Neuronal stem cell (in vitro differentiated cells): ENCODE data around the gene KCTD21.

Source experiments
- DNase-seq: peaks from one replicate; pipeline ENCODE4 v3.0.0-alpha.2; 2013; ENCODE audit warnings: low spot score
- H2AFZ ChIP-seq: one replicate; pipeline ENCODE4 v1.6.1; 2013; ENCODE audit warnings: mild to moderate bottlenecking, low read length, inconsistent platforms
- H2AK5ac ChIP-seq: 2 replicates; pipeline ENCODE4 v1.6.1; 2013; ENCODE audit warnings: low read depth, mild to moderate bottlenecking, inconsistent platforms, low read length, moderate library complexity, mixed read lengths
- H2BK120ac ChIP-seq: 2 replicates; pipeline ENCODE4 v1.6.1; 2013; ENCODE audit warnings: low read depth, mild to moderate bottlenecking, inconsistent platforms, low read length, moderate library complexity, mixed read lengths
- H2BK12ac ChIP-seq: one replicate; pipeline ENCODE4 v1.6.1; 2013; ENCODE audit warnings: low read length, inconsistent platforms
- H2BK15ac ChIP-seq: 2 replicates; pipeline ENCODE4 v1.6.1; 2013; ENCODE audit warnings: mild to moderate bottlenecking, low read length, inconsistent platforms, mixed read lengths
- H2BK5ac ChIP-seq: one replicate; pipeline ENCODE4 v1.6.1; 2013; ENCODE audit warnings: inconsistent platforms, mild to moderate bottlenecking, low read length, moderate library complexity
- H3K14ac ChIP-seq: one replicate; pipeline ENCODE4 v1.6.1; 2013; ENCODE audit warnings: low read length, inconsistent platforms
- H3K18ac ChIP-seq: 2 replicates; pipeline ENCODE4 v1.6.1; 2013; ENCODE audit warnings: low read length, inconsistent platforms
- H3K23ac ChIP-seq: 2 replicates; pipeline ENCODE4 v1.6.1; 2013; ENCODE audit warnings: low read depth, mild to moderate bottlenecking, mixed read lengths, low read length, inconsistent platforms; ENCODE audit not compliant: poor library complexity
- H3K27ac ChIP-seq: replicated peaks from 3 replicates; pipeline ENCODE4 v1.5.1; 2013; ENCODE audit warnings: low read length, inconsistent platforms
- H3K27me3 ChIP-seq, 3 experiments: 2 replicates each; pipeline ENCODE4 v1.6.1; 2013; ENCODE audit warnings: low read length in 3 of 3, mild to moderate bottlenecking in 2 of 3, inconsistent platforms in 1 of 3, low read depth in 1 of 3, mixed read lengths in 1 of 3, moderate library complexity in 1 of 3; ENCODE audit not compliant: control insufficient read depth in 3 of 3, insufficient read depth in 3 of 3
- H3K36me3 ChIP-seq, 2 donors: replicated peaks in 1 of 2; 2 replicates each; pipeline ENCODE4 v1.6.1; 2013; ENCODE audit warnings: low read length in 2 of 2; ENCODE audit not compliant: control insufficient read depth in 2 of 2, insufficient read depth in 2 of 2
- H3K4ac ChIP-seq: 2 replicates; pipeline ENCODE4 v1.6.1; 2013; ENCODE audit warnings: inconsistent platforms, mild to moderate bottlenecking, low read length, moderate library complexity
- H3K4me1 ChIP-seq, 2 donors: 1 replicate in 1 of 2; 2 replicates in 1 of 2; pipeline ENCODE4 v1.6.1; 2013; ENCODE audit warnings: low read length in 2 of 2, low read depth in 1 of 2; ENCODE audit not compliant: control insufficient read depth in 2 of 2, insufficient read depth in 1 of 2
- H3K4me2 ChIP-seq: one replicate; pipeline ENCODE4 v1.6.1; 2013; ENCODE audit warnings: mild to moderate bottlenecking, low read length, inconsistent platforms; ENCODE audit not compliant: insufficient read depth, poor library complexity, severe bottlenecking
- H3K4me3 ChIP-seq, 2 donors: 2 replicates each; pipeline ENCODE4 v1.5.1; 2013; ENCODE audit warnings: low read length in 2 of 2, mild to moderate bottlenecking in 2 of 2, inconsistent platforms in 1 of 2, moderate library complexity in 1 of 2
- H3K79me1 ChIP-seq: one replicate; pipeline ENCODE4 v1.6.1; 2013; ENCODE audit warnings: low read depth, mild to moderate bottlenecking, inconsistent platforms, low read length, moderate library complexity
- H3K9ac ChIP-seq: one replicate; pipeline ENCODE4 v1.6.1; 2013; ENCODE audit warnings: mild to moderate bottlenecking, low read depth, low read length, inconsistent platforms; ENCODE audit not compliant: poor library complexity
- H3K9me3 ChIP-seq, 2 donors: replicated peaks in 1 of 2; 2 replicates each; pipeline versions ENCODE3 to v1.6.1; 2013; ENCODE audit warnings: low read length in 2 of 2, mild to moderate bottlenecking in 2 of 2, inconsistent platforms in 1 of 2, low read depth in 1 of 2, mixed read lengths in 1 of 2, moderate library complexity in 1 of 2; ENCODE audit not compliant: control insufficient read depth in 2 of 2, insufficient read depth in 1 of 2
- H4K8ac ChIP-seq: one replicate; pipeline ENCODE4 v1.6.1; 2013; ENCODE audit warnings: low read depth, mild to moderate bottlenecking, inconsistent platforms, low read length, moderate library complexity
- H4K91ac ChIP-seq: one replicate; pipeline ENCODE4 v1.6.1; 2013; ENCODE audit warnings: low read length, low read depth, mild to moderate bottlenecking, inconsistent platforms; ENCODE audit not compliant: poor library complexity
- WGBS, 2 donors: extraction: QIAGEN DNeasy Blood & Tissue Kit; methylation state at CpG; one replicate each; pipeline ENCODE4 v1.1.7; 2013; ENCODE audit warnings: missing lambda C conversion rate in 2 of 2, mixed read lengths in 1 of 2; ENCODE audit not compliant: insufficient read length in 2 of 2, insufficient replicate concordance in 1 of 2; ENCODE audit errors: extremely low coverage in 2 of 2; 5-methylcytosine and 5-hydroxymethylcytosine counted together

Gene KCTD21

DNA sequence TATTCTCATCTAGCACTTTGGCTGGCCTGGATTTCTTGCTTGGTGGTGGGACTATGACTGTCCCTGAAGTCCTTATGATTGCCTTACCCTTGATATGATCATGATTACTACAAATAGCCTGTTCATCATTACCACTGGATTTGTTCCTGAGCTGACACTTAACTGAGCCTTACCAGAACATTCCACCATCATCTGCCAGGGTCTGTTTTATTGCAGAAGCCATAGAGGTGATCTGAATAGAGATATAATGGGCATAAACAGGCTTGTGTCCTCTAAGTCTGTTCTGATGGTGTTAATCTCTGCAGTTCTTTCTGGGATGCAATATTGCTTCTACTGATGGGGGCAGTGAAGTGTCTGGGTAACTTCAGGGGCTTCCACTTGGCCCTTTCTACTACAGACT lies 36.6 kb downstream of the KCTD21 start:
- Histone ChIP-seq H2AK5ac (no peak overlapping the region), H3K23ac (no peak overlapping the region), H4K8ac (no peak overlapping the region), H3K27ac (no peak overlapping the region), H3K18ac (no peak overlapping the region), H3K36me3 (peaks cover 0 to 25% of the 10 kb centered on the region in 2 donors), H3K4ac (no peak overlapping the region), H4K91ac (no peak overlapping the region), H2BK120ac (no peak overlapping the region), H3K4me1 (peaks cover 6 to 12% of the 10 kb centered on the region in 2 donors), H3K9ac (no peak overlapping the region), H2BK15ac (no peak overlapping the region), H3K79me1 (no peaks in the 10 kb centered on the region), H3K9me3 (no peaks in the 10 kb centered on the region), H3K14ac (no peak overlapping the region), H3K27me3 (no peaks in the 10 kb centered on the region), H2BK12ac (no peak overlapping the region), H2BK5ac (no peak overlapping the region), H2AFZ (no peak overlapping the region), H3K4me3 (no peak overlapping the region), H3K4me2 (no peak overlapping the region)
- no peak for DNase-seq

DNA sequence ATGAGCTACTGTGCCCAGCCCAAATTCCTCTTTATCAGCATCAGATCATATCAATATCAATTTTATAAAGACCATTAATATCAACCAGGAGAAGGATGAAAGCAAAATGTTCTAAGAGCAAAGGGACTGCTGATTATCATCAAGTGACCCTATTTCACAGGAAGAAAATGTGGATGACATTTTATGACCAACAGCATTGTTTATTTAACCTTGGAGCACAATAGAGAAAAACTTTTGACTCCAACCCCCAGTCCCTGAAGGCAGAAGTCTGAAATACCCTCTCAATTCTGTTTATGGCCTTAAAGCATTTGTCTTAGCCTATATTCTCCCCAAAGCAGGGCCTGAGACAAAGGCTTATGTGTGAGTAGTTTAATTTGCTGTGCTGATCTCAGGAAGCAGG lies 37.7 kb downstream of the KCTD21 start:
- Histone ChIP-seq H3K9me3 (no peaks in the 10 kb centered on the region), H3K9ac (no peak overlapping the region), H3K36me3 (peaks cover 0 to 25% of the 10 kb centered on the region in 2 donors), H3K4ac (no peak overlapping the region), H4K91ac (no peak overlapping the region), H2AFZ (no peak overlapping the region), H4K8ac (no peak overlapping the region), H2BK120ac (no peak overlapping the region), H2BK5ac (no peak overlapping the region), H3K18ac (no peak overlapping the region), H2AK5ac (no peak overlapping the region), H3K79me1 (no peaks in the 10 kb centered on the region), H2BK15ac (no peak overlapping the region), H3K4me2 (no peak overlapping the region), H3K14ac (no peak overlapping the region), H2BK12ac (no peak overlapping the region), H3K27me3 (no peaks in the 10 kb centered on the region), H3K23ac (no peak overlapping the region), H3K4me1 (peaks cover 0 to 5% of the 10 kb centered on the region in 2 donors), H3K27ac (no peak overlapping the region), H3K4me3 (no peak overlapping the region)
- DNase-seq = no peak

DNA sequence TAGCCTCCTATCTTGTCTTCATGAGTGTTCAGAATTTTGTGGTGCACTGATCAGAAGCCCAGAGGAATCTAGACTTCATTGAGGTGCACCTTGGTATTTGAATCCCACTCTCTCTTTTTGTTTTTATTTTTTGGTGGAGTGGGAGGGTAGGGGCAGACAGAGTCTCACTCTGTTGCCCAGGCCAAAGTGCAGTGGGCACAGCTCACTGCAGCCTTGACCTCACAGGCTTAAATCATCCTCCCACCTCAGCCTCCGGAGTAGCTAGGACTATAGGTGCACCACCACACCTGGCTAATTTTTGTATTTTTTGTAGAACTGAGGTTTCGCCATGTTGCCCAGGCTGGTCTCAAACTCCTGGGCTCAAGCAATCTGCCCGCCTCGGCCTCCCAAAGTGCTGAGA lies 38.1 kb downstream of the KCTD21 start:
- Histone ChIP-seq H2BK120ac (no peak overlapping the region), H2AK5ac (no peak overlapping the region), H3K36me3 (peaks cover 0 to 25% of the 10 kb centered on the region in 2 donors), H3K23ac (no peak overlapping the region), H3K27ac (no peak overlapping the region), H2AFZ (no peak overlapping the region), H3K4me2 (no peak overlapping the region), H3K27me3 (no peaks in the 10 kb centered on the region), H3K79me1 (no peaks in the 10 kb centered on the region), H3K9me3 (no peaks in the 10 kb centered on the region), H4K8ac (no peak overlapping the region), H3K4me1 (peaks cover 0 to 3% of the 10 kb centered on the region in 2 donors), H2BK15ac (no peak overlapping the region), H3K14ac (no peak overlapping the region), H3K9ac (no peak overlapping the region), H3K18ac (no peak overlapping the region), H2BK5ac (no peak overlapping the region), H2BK12ac (no peak overlapping the region), H4K91ac (no peak overlapping the region), H3K4ac (no peak overlapping the region), H3K4me3 (no peak overlapping the region)
- WGBS, 2 donors = no CpG with 5 or more reads among the region's 4 CpGs
- no peak for DNase-seq

DNA sequence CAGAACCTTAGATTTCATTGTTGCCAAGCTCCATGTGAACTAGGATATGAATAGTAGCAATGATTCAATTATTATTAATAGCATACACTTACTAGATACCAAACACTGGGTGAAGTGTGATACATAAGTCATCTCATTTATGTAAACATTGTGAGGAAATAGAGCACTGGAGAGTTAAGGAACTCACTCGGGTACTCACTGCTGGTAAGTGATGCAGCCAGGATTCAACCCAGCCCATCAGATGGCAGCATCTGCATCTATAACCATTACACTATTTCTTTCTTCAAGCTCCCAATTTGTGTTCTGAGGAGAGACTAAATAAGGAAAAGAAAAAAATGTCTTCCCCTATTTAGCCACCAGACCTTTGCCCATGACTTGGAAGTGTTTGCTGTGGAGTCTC lies 38.8 kb downstream of the KCTD21 start:
- H3K14ac ChIP-seq = no peak overlapping the region
- H3K4me2 ChIP-seq = no peak overlapping the region
- H3K9me3 ChIP-seq = no peaks in the 10 kb centered on the region
- no peak overlapping the region for H3K9ac ChIP-seq
- no peaks in the 10 kb centered on the region for H3K79me1 ChIP-seq
- peaks cover 0 to 29% of the 10 kb centered on the region in 2 donors for H3K36me3 ChIP-seq
- H3K4me3 ChIP-seq = no peak overlapping the region
- H3K27ac ChIP-seq = no peak overlapping the region
- no peak overlapping the region for H2BK15ac ChIP-seq
- H2BK120ac ChIP-seq = no peak overlapping the region
- H3K4ac ChIP-seq = no peak overlapping the region
- no peak overlapping the region for H4K8ac ChIP-seq
- H2AFZ ChIP-seq = no peak overlapping the region
- H3K4me1 ChIP-seq = no peaks in the 10 kb centered on the region
- no CpG with 5 or more reads among the region's 1 CpG for WGBS, 2 donors
- H4K91ac ChIP-seq = no peak overlapping the region
- H3K18ac ChIP-seq = no peak overlapping the region
- H2BK5ac ChIP-seq = no peak overlapping the region
- no peak overlapping the region for H2BK12ac ChIP-seq
- no peak overlapping the region for H3K23ac ChIP-seq
- H2AK5ac ChIP-seq = no peak overlapping the region
- no peaks in the 10 kb centered on the region for H3K27me3 ChIP-seq
- DNase-seq = no peak
